ENCODE data around the gene ARHGEF1. TPM values are rescaled to one million over a fixed set of nuclear protein-coding genes. Genes with fewer than 3 reads are reported as not detected.
A peak's percentile ranks its signal among the peaks of the same experiment; 100 is the strongest.

Gene ARHGEF1
- total RNA-seq, 8 experiments from 2014 or later: 10.4 to 64.9 (median 24.2) TPM

DNA sequence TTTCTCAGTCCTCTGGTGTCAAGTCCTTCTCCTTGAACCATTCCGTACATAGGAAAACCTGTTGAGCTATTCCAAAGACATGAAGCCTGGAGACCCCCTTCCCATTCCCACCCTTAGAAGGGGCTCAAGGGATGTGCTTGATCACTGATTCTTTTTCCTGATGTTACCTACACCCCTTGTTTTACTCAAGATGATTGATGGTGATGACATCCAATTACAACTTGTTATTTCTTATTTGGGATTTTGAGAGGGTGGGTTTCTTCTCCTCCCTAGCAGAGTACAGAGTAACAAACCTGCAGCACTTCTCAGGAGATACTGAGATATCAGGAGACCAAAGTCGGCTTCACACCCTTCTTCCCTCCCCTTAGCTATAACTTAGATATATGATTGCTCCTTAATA is 29.6 kb upstream of the ARHGEF1 start:
- Histone ChIP-seq H3K4me1 (replicated peaks in 1 of 2) (no peaks in the 10 kb centered on the region), H3K27ac (no peak overlapping the region), H3K4me3 (no peak overlapping the region)
- in situ Hi-C loops (cut with MboI; ENCODE audit: low pct_unique_long_range_greater_than_20kb in 2 of 9, low sequenced_read_pairs in 9 of 9, unreplicated experiment in 9 of 9): no loop called here
- WGBS, 10 experiments: 0 to 100% (median 60%) methylated on average over 1 to 2 of the region's 2 CpGs; no CpG with 5 or more reads in 4 of the 10 experiments
- ATAC-seq (replicated peaks in 6 of 8): no peak

DNA sequence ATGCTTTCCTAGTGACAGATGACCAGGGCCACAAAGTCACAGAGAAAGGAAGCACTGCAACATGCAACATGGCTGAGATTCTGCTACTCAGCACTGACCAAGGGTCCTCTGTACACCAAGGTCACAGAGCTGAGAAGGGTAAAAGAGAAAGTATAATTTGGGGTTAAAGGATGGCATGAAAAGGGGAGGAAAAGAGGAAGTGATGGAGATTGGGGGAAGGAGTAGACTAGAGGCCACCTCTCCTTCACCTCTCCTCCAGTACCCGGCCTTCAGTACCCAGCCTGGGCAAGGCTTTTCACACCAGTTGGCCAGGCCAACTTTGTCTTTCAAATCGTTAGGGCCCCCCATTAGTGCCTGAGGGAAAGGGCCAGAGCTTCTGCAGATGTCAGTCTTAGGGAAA is 29.2 kb upstream of the ARHGEF1 start:
- Histone ChIP-seq H3K27ac (no peak overlapping the region), H3K4me1 (replicated peaks in 1 of 2) (no peaks in the 10 kb centered on the region), H3K4me3 (no peak overlapping the region)
- 0 to 26% (median 13%) methylated on average over 1 to 2 of the region's 2 CpGs; no CpG with 5 or more reads in 6 of the 10 experiments for WGBS, 10 experiments
- in situ Hi-C loops (cut with MboI; ENCODE audit: low pct_unique_long_range_greater_than_20kb in 2 of 9, low sequenced_read_pairs in 9 of 9, unreplicated experiment in 9 of 9): no loop called here
- no peak for ATAC-seq (replicated peaks in 6 of 8)

GRCh38 chr19:41859213-41859617 is 23.8 kb upstream of the ARHGEF1 start:
- H3K4me1 ChIP-seq (replicated peaks in 1 of 2): peaks cover 10% of the 10 kb centered on the region in 2 donors
- peak overlapping the region in 1 of 2 donors; percentile 25 for H3K27ac ChIP-seq
- H3K4me3 ChIP-seq: peak overlapping the region; percentile 10 to 99 (median 69)
- WGBS, 10 experiments: 0 to 18% (median 3%) methylated on average over 2 to 8 of the region's 8 CpGs; no CpG with 5 or more reads in 1 of the 10 experiments
- peak in 1 of 8 experiments; percentile 0 for ATAC-seq (replicated peaks in 6 of 8)
- in situ Hi-C loops (cut with MboI; ENCODE audit: low pct_unique_long_range_greater_than_20kb in 2 of 9, low sequenced_read_pairs in 9 of 9, unreplicated experiment in 9 of 9): no loop called here

- Histone ChIP-seq H3K27ac (peak within 1 kb of the TSS; percentile 95 to 97), H3K4me1 (replicated peaks in 1 of 2) (peaks cover 10% of the 10 kb centered on the region in 2 donors), H3K4me3 (peak within 1 kb of the TSS; percentile 62 to 99 (median 69))
- in situ Hi-C loops (cut with MboI; ENCODE audit: low pct_unique_long_range_greater_than_20kb in 2 of 9, low sequenced_read_pairs in 9 of 9, unreplicated experiment in 9 of 9): no loop called here
- ATAC-seq (replicated peaks in 6 of 8): peak; percentile 78 to 92 (median 88)
- WGBS, 10 experiments: 0 to 1% (median 0%) methylated on average over 4 to 21 of the region's 76 CpGs; no CpG with 5 or more reads in 3 of the 10 experiments
These were observed 23.2 kb upstream of the ARHGEF1 start, which contains the start of gene RPS19 for GRCh38 chr19:41859618-41860418. TSS of gene RPS19 (plus strand) at chr19:41860255. CDS start at chr19:41860775, 520 bp downstream.

DNA sequence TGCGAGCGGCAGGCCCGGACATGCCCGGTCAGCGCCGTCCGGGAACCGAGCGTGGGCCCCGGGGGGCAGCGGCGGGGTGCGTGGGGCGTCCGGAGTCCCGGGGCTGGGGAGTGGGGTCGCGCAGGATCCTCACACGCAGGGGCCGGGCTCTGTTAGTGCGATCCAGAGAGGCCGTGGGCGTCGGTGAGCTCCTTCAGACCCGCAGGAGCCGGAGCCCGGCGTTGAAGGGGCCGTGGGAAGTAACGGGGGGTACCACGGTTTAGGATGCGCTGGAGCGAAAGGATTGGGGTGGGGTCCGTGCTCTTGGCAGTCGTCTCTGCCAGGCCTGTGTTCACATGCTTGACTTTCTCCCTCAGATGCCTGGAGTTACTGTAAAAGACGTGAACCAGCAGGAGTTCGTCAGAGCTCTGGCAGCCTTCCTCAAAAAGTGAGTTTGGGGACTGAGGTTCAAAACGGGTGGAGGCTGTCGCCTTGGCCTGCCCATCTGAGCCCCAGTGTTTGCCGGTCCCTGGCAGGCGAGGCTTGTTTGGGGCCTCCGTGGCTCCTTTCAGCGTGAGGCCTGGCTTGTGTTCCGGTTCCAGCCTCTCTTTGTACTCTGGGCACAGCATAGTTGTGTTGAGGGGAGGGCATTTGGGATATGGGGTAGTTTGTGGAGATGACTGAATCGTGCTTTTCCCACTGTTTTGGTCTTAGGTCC is 22.4 kb upstream of the ARHGEF1 start:
- peaks cover 10% of the 10 kb centered on the region in 2 donors for H3K4me1 ChIP-seq (replicated peaks in 1 of 2)
- peak in 1 of 8 experiments; percentile 0 for ATAC-seq (replicated peaks in 6 of 8)
- peak overlapping the region; percentile 62 to 99 (median 69) for H3K4me3 ChIP-seq
- peak overlapping the region; percentile 95 to 97 for H3K27ac ChIP-seq
- in situ Hi-C loops (cut with MboI; ENCODE audit: low pct_unique_long_range_greater_than_20kb in 2 of 9, low sequenced_read_pairs in 9 of 9, unreplicated experiment in 9 of 9): no loop called here
- WGBS, 10 experiments: 0% methylated on average over 1 to 4 of the region's 45 CpGs; no CpG with 5 or more reads in 6 of the 10 experiments

DNA sequence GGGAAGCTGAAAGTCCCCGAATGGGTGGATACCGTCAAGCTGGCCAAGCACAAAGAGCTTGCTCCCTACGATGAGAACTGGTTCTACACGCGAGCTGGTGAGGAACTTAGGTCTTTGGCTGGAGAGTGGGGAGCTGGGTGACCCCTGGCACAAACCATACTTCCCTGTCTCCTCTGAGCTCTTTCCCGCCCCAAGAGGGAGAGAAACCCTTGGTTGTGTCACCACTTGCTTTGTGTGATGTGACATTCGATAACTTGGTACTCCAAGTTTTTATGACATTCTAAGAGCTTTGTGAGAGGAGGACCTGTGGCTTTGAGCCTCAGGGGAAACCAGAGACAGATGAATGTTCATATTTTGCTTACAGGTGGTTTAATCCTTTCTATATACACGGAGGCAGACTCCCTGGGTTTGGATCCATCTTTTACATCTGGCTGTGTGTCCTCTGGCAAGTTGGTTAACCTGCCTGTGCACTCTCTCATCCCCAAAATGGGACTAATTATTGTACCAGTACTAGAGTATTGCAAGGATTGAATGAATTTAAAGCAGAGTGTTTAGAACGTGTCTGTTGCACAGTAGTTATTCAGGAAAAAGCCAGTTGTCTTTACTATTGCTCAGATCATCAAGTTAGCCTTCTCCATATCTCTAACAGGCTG is 21.7 kb upstream of the ARHGEF1 start:
- H3K4me1 ChIP-seq (replicated peaks in 1 of 2): peaks cover 10% of the 10 kb centered on the region in 2 donors
- peak overlapping the region in 1 of 2 donors; percentile 95 for H3K27ac ChIP-seq
- peak overlapping the region; percentile 62 to 99 (median 69) for H3K4me3 ChIP-seq
- 0 to 65% (median 15%) methylated on average over 1 to 7 of the region's 9 CpGs; no CpG with 5 or more reads in 1 of the 10 experiments for WGBS, 10 experiments
- no peak for ATAC-seq (replicated peaks in 6 of 8)
- in situ Hi-C loops (cut with MboI; ENCODE audit: low pct_unique_long_range_greater_than_20kb in 2 of 9, low sequenced_read_pairs in 9 of 9, unreplicated experiment in 9 of 9): no loop called here

GRCh38 chr19:41861846-41862245 is 21.1 kb upstream of the ARHGEF1 start:
- WGBS, 10 experiments: 77 to 100% (median 90%) methylated on average over 1 to 9 of the region's 9 CpGs; no CpG with 5 or more reads in 2 of the 10 experiments
- no peak overlapping the region for H3K27ac ChIP-seq
- peaks cover 10% of the 10 kb centered on the region in 2 donors for H3K4me1 ChIP-seq (replicated peaks in 1 of 2)
- H3K4me3 ChIP-seq: no peak overlapping the region
- in situ Hi-C loops (cut with MboI; ENCODE audit: low pct_unique_long_range_greater_than_20kb in 2 of 9, low sequenced_read_pairs in 9 of 9, unreplicated experiment in 9 of 9): no loop called here
- ATAC-seq (replicated peaks in 6 of 8): no peak

GRCh38 chr19:41862445-41862986 is 20.5 kb upstream of the ARHGEF1 start:
- ATAC-seq (replicated peaks in 6 of 8): no peak
- peaks cover 10% of the 10 kb centered on the region in 2 donors for H3K4me1 ChIP-seq (replicated peaks in 1 of 2)
- in situ Hi-C loops (cut with MboI; ENCODE audit: low pct_unique_long_range_greater_than_20kb in 2 of 9, low sequenced_read_pairs in 9 of 9, unreplicated experiment in 9 of 9): no loop called here
- H3K4me3 ChIP-seq: no peak overlapping the region
- 0 to 100% (median 80%) methylated on average over 1 to 2 of the region's 2 CpGs; no CpG with 5 or more reads in 1 of the 10 experiments for WGBS, 10 experiments
- no peak overlapping the region for H3K27ac ChIP-seq

DNA sequence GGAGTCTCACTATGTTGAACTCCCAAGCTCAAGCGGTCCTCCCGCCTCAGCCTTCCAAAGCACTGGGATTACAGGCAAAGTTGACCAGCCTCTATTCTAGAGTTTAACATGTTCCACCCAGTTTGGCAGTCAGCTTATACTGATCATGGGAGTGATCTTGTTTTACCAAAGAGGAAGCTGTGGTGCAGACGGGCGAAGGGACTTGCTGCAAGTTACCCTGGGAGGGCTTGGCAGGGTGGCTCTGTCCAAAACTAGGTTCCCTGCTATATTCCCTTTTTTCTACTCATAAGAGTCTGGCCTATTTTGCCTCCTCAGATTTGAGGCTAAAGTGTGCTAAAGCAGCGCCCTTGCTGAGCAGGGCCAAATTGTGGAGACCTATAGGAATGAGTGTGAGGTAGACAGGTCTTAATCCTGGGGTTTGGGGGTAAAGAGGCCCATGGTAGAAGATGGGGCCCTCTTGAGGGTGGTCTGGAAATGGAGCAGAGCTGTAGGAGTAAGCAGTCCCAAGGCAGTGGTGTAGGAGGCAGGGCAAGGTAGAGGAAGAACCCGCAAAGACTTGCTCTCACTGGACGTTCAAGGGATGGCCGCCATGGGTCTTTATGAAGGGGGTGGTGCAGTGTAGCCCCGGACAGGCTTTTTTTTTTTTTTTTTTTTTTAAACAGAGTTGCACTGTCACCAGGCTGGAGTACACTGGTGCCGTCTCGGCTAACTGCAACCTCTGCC is 19.6 kb upstream of the ARHGEF1 start:
- WGBS, 10 experiments: 80 to 100% (median 90%) methylated on average over 1 to 8 of the region's 11 CpGs; no CpG with 5 or more reads in 1 of the 10 experiments
- in situ Hi-C loops (cut with MboI; ENCODE audit: low pct_unique_long_range_greater_than_20kb in 2 of 9, low sequenced_read_pairs in 9 of 9, unreplicated experiment in 9 of 9): no loop called here
- Histone ChIP-seq H3K4me3 (no peak overlapping the region), H3K27ac (no peak overlapping the region), H3K4me1 (replicated peaks in 1 of 2) (peaks cover 10% of the 10 kb centered on the region in 2 donors)
- no peak for ATAC-seq (replicated peaks in 6 of 8)

- Histone ChIP-seq H3K4me3 (no peak overlapping the region), H3K27ac (no peak overlapping the region), H3K4me1 (replicated peaks in 1 of 2) (peaks cover 10% of the 10 kb centered on the region in 2 donors)
- ATAC-seq (replicated peaks in 6 of 8): no peak
- in situ Hi-C loops (cut with MboI; ENCODE audit: low pct_unique_long_range_greater_than_20kb in 2 of 9, low sequenced_read_pairs in 9 of 9, unreplicated experiment in 9 of 9): no loop called here
- WGBS, 10 experiments: 80 to 95% (median 90%) methylated on average over 1 to 5 of the region's 5 CpGs; no CpG with 5 or more reads in 7 of the 10 experiments
These were observed 18.6 kb upstream of the ARHGEF1 start for GRCh38 chr19:41864374-41864773.

DNA sequence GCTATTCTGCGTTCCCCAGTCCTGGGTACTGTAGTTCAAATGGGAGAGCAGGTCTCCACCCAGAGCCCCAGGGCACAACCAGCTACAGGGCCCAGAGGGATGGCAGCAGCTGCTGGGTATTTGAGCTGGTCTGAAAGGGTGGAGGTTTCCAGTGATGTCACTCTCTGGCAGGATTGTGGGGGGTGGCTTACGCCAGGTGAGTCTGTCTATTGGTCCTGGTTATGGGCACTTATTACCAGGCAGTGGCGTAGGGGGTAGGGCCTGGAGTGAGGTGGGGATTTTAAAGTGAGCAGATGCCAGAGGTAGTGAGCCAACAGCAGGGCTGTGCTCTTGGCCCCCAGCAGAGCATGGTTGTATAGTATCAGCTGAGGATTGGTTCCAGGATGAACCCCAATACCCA is 16.7 kb upstream of the ARHGEF1 start:
- H3K27ac ChIP-seq: no peak overlapping the region
- peak in 3 of 8 experiments; percentile 0 to 18 (median 1) for ATAC-seq (replicated peaks in 6 of 8)
- H3K4me1 ChIP-seq (replicated peaks in 1 of 2): peaks cover 6 to 7% of the 10 kb centered on the region in 2 donors
- no peak overlapping the region for H3K4me3 ChIP-seq
- WGBS, 10 experiments: 80 to 100% (median 100%) methylated on average over 1 to 3 of the region's 3 CpGs; no CpG with 5 or more reads in 5 of the 10 experiments
- in situ Hi-C loops (cut with MboI; ENCODE audit: low pct_unique_long_range_greater_than_20kb in 2 of 9, low sequenced_read_pairs in 9 of 9, unreplicated experiment in 9 of 9): no loop called here
